Measurements from ENCODE around the gene ADAM12.

DNA sequence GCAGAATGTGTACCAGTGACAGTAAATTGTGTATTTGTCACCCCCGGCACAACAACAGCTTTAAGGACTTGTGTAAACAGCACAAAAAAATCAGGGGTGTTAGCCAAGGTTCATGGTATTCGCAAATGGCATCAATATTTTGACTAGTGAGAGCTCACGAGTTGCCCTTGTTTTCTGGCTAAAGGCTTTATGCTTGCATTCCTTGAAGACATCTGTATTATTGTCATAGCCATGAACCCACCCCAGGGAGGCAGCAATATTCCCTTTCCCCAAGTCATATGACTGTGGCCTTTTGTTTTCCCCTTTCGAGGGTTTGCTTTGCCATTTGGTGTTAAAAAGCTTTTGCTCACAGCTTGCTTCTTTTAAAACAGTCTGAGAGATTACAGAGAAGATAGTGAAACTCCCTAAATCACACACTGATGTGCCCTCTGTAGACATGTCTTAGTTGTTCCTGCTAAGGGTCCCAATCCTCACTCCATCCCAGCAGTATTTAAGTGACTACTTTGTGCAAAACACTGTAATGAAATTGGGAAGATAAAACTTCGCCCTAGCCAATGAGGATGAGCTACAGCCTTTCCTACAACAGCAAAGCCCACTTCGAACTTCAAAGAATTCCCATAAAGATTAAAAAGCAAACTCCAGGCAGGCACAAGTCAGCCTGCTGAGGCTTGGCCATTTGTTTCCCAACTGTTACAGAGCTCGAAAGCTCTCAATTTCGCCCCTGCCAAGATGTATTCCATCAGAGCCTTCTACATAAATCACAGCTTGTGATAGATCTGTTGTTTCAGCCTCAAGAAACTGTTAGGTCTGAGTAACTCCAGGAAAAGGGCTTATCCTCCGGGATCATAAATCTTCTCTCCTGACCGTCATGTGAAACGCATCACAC lies 172.3 kb downstream of the ADAM12 start:
- TF ChIP-seq, protein P1, sequence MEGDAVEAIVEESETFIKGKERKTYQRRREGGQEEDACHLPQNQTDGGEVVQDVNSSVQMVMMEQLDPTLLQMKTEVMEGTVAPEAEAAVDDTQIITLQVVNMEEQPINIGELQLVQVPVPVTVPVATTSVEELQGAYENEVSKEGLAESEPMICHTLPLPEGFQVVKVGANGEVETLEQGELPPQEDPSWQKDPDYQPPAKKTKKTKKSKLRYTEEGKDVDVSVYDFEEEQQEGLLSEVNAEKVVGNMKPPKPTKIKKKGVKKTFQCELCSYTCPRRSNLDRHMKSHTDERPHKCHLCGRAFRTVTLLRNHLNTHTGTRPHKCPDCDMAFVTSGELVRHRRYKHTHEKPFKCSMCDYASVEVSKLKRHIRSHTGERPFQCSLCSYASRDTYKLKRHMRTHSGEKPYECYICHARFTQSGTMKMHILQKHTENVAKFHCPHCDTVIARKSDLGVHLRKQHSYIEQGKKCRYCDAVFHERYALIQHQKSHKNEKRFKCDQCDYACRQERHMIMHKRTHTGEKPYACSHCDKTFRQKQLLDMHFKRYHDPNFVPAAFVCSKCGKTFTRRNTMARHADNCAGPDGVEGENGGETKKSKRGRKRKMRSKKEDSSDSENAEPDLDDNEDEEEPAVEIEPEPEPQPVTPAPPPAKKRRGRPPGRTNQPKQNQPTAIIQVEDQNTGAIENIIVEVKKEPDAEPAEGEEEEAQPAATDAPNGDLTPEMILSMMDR (IDR thresholded peaks at IDR 0.05; ENCODE audit: low read length): no peak
- TF ChIP-seq EZH2 (optimal IDR thresholded peaks at IDR 0.05; ENCODE audit: low read depth, low read length) (no peak), EZH2phosphoT487 (IDR thresholded peaks at IDR 0.05; ENCODE audit: low read length) (no peak)
